ENCODE results near the gene C9orf50.

C9orf50 gene

GRCh38 chr9:129606161-129607026, 14.5 kb downstream of the C9orf50 start:
- DNase-seq (ENCODE audit: extremely low spot score), result no peak
- POLR2A ChIA-PET, result interaction anchor here (0.6 to 1.7 kb wide), 4 partner anchors 124 to 466 kb away, joined by 3 to 5 read pairs (median 3); partner anchors contain the start of gene IER5L
- CTCF ChIA-PET, result interaction anchor here (0.7 to 1.0 kb wide), 3 partner anchors 17 to 475 kb away, joined by 3 to 4 read pairs (median 3); no protein-coding TSS in a partner anchor
- no peak for TF ChIP-seq NFRKB (IDR thresholded peaks at IDR 0.05)
- no peak for TF ChIP-seq PKNOX1 (IDR thresholded peaks at IDR 0.05)
- TF ChIP-seq LEF1 (IDR thresholded peaks at IDR 0.05; ENCODE audit: borderline replicate concordance), result no peak
- TF ChIP-seq HDGF (IDR thresholded peaks at IDR 0.05; ENCODE audit: borderline replicate concordance), result no peak
- no peak for TF ChIP-seq FOXA1 (IDR thresholded peaks at IDR 0.05)
- no peak for TF ChIP-seq ARNT (IDR thresholded peaks at IDR 0.05)
- TF ChIP-seq ELF4 (IDR thresholded peaks at IDR 0.05), result no peak
- no peak for TF ChIP-seq L3MBTL2 (conservative IDR thresholded peaks at IDR 0.05)
- no peak for TF ChIP-seq BHLHE40 (IDR thresholded peaks at IDR 0.05; ENCODE audit: borderline replicate concordance)
- no peak for TF ChIP-seq FOXM1 (IDR thresholded peaks at IDR 0.05; ENCODE audit: borderline replicate concordance)
- TF ChIP-seq ZNF384 (IDR thresholded peaks at IDR 0.05), result no peak
- TF ChIP-seq TARDBP (IDR thresholded peaks at IDR 0.05), result no peak
- no peak for TF ChIP-seq FOXK2 (IDR thresholded peaks at IDR 0.05)
- TF ChIP-seq CTBP1 (IDR thresholded peaks at IDR 0.05; ENCODE audit: borderline replicate concordance), result no peak

GRCh38 chr9:129604766-129605163, 16.1 kb downstream of the C9orf50 start:
- ChIA-PET POLR2A (no interaction called here), CTCF (no interaction called here)

GRCh38 chr9:129604056-129604765, 16.7 kb downstream of the C9orf50 start:
- ChIA-PET CTCF (no interaction called here), POLR2A (no interaction called here)
- DNase-seq (ENCODE audit: extremely low spot score), result no peak
- no peak for TF ChIP-seq LEF1 (IDR thresholded peaks at IDR 0.05; ENCODE audit: borderline replicate concordance)
- TF ChIP-seq PKNOX1 (IDR thresholded peaks at IDR 0.05), result no peak
- no peak for TF ChIP-seq ZNF384 (IDR thresholded peaks at IDR 0.05)
- no peak for TF ChIP-seq FOXA1 (IDR thresholded peaks at IDR 0.05)
- no peak for TF ChIP-seq ARNT (IDR thresholded peaks at IDR 0.05)
- TF ChIP-seq SUZ12 (IDR thresholded peaks at IDR 0.05), result no peak
- TF ChIP-seq NFRKB (IDR thresholded peaks at IDR 0.05), result no peak
- TF ChIP-seq FOXM1 (IDR thresholded peaks at IDR 0.05; ENCODE audit: borderline replicate concordance), result no peak
- TF ChIP-seq CTBP1 (IDR thresholded peaks at IDR 0.05; ENCODE audit: borderline replicate concordance), result no peak
- no peak for TF ChIP-seq FOXK2 (IDR thresholded peaks at IDR 0.05)
- TF ChIP-seq L3MBTL2 (conservative IDR thresholded peaks at IDR 0.05), result no peak
- TF ChIP-seq TARDBP (IDR thresholded peaks at IDR 0.05), result no peak
- TF ChIP-seq BHLHE40 (IDR thresholded peaks at IDR 0.05; ENCODE audit: borderline replicate concordance), result no peak
- no peak for TF ChIP-seq ELF4 (IDR thresholded peaks at IDR 0.05)
- TF ChIP-seq HDGF (IDR thresholded peaks at IDR 0.05; ENCODE audit: borderline replicate concordance), result no peak
- no peak for TF ChIP-seq SP1 (IDR thresholded peaks at IDR 0.05)

More at GRCh38 chr9:129604766-129605163, 16.1 kb downstream of the C9orf50 start:
- TF ChIP-seq PKNOX1 (IDR thresholded peaks at IDR 0.05) (no peak), L3MBTL2 (conservative IDR thresholded peaks at IDR 0.05) (no peak), TARDBP (IDR thresholded peaks at IDR 0.05) (no peak), FOXK2 (IDR thresholded peaks at IDR 0.05) (no peak), ELF4 (IDR thresholded peaks at IDR 0.05) (no peak), SUZ12 (IDR thresholded peaks at IDR 0.05) (no peak), ARNT (IDR thresholded peaks at IDR 0.05) (no peak), BHLHE40 (IDR thresholded peaks at IDR 0.05; ENCODE audit: borderline replicate concordance) (no peak), FOXA1 (IDR thresholded peaks at IDR 0.05) (no peak), SP1 (IDR thresholded peaks at IDR 0.05) (no peak), ZNF384 (IDR thresholded peaks at IDR 0.05) (no peak), NFRKB (IDR thresholded peaks at IDR 0.05) (no peak), LEF1 (IDR thresholded peaks at IDR 0.05; ENCODE audit: borderline replicate concordance) (no peak)
- no peak for DNase-seq (ENCODE audit: extremely low spot score)

GRCh38 chr9:129602598-129603415, 18.1 kb downstream of the C9orf50 start:
- TF ChIP-seq FOXK2 (IDR thresholded peaks at IDR 0.05) (no peak), SUZ12 (IDR thresholded peaks at IDR 0.05) (no peak), PKNOX1 (IDR thresholded peaks at IDR 0.05) (no peak), CTBP1 (IDR thresholded peaks at IDR 0.05; ENCODE audit: borderline replicate concordance) (no peak), HDGF (IDR thresholded peaks at IDR 0.05; ENCODE audit: borderline replicate concordance) (no peak), BHLHE40 (IDR thresholded peaks at IDR 0.05; ENCODE audit: borderline replicate concordance) (no peak), TARDBP (IDR thresholded peaks at IDR 0.05) (no peak), ZNF384 (IDR thresholded peaks at IDR 0.05) (no peak), FOXM1 (IDR thresholded peaks at IDR 0.05; ENCODE audit: borderline replicate concordance) (no peak), LEF1 (IDR thresholded peaks at IDR 0.05; ENCODE audit: borderline replicate concordance) (no peak), FOXA1 (IDR thresholded peaks at IDR 0.05) (no peak)
- CTCF ChIA-PET, result no interaction called here
- POLR2A ChIA-PET, result no interaction called here
- DNase-seq (ENCODE audit: extremely low spot score), result no peak
